Hematopoietic multipotent progenitor cell treated with erythropoietin and hydrocortisone succinate and interleukin-3 and kit ligand, for 6 days (in vitro differentiated cells): Measurements from ENCODE around the gene NHEJ1.
"Not testable (repeated sequence)": the region's sequence is repeated elsewhere in the genome, so short reads cannot be mapped to it uniquely, and the experiment has no call there.

Experiments used
- DNase-seq: peaks from one replicate; pipeline ENCODE4 v3.0.0-alpha.2; 2015

Gene NHEJ1

GRCh38 chr2:219160186-219161017, at the start of gene NHEJ1:
Gene NHEJ1, minus strand, starts transcription at chr2:219160815. Its CDS starts 2,453 bp downstream, at chr2:219158362.
- DNase-seq = peak; percentile 97

DNA sequence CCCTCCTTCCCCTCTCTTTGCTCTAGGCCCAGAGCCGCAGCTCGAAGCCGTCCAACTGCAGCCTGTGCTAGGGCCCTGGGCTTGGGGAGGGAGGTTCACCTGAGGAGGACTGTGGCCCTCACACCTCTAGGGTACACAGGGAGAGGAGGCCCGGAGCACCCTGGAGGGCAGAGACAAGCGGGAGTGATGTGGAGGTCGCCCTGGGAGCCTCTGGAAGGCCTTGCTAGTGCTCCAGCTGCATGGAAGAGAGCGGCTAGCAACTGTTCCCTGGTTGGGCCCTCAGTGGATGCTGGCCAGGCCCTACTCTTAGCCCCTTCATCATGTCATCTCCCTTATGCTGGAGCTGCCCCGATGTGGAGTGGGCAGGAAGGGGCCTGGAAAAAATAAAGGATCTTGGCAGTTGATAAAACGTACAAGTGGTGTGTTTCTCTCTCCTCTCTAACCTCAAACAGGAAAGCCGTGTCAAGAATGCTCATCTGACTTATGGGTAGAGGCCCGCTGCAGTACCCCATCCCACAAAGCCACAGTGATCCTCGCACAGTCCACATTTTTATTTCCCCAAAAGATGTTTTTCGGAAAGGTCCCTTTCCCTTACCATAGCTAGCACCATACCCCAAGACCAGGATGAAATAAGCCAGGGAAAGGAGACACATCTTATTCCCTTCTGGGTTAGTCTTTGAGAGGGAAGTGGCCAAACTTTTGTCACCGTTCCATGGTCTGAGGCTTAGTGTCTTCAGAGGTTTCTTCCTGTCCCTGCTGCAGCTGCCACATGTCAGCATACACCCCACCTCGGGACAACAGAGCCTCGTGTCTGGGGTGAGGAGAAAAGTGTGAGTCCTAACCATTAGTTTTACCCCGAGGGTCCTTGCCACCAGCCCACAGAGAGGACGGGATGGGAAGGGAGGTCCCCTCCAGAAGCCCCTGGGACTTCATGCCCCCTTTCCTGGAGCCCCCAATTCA, 48.9 kb upstream of the NHEJ1 start:
- peak; percentile 49 for DNase-seq

GRCh38 chr2:219207884-219208740, 47.5 kb upstream of the NHEJ1 start:
- peak; percentile 31 for DNase-seq

GRCh38 chr2:219207134-219207883, 46.7 kb upstream of the NHEJ1 start:
- no peak for DNase-seq

DNA sequence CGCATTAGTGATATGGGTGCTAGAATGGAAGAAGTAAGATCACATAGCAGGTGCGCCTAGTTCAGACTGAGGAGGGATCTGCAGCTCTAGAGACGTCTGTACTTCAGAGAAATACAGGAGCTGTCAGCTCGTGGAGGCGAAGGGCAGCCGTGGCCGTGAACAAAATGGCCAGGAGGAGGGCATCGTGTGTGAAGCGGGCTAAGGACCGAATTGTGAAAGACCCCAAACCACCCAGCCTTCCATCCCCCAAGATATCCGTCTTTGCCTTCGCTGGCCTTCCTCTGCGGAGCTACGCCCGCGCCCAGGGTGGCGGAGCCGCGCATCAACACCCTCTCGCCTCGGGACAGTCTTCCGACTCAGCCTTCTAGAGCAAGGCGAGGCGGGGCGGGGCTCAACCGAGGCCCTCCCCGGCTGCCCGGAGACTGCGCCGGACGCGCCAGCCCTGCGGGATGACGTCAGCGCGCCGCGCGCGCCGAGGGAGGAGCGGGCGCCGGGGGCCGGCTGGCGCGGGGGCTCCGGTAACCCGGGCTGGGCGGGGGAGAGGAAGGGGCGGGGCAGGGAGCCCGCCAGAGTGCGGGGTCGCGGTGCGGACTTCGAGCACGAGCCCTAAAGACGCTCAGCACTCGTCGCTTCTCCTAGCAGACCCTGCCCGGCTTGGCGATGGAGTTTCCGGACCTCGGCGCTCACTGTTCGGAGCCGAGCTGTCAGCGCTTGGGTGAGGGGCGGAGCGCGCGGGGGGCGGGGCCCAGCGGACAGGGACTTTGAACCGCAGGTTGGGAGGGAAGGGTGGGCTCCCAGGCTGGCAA, 45.9 kb upstream of the NHEJ1 start, which contains the start of gene ZFAND2B:
Gene ZFAND2B, plus strand, starts transcription at position 455 of the 806 bp plus-strand sequence. Its CDS starts 206 bp downstream, at position 661.
- DNase-seq = peak; percentile 97

GRCh38 chr2:219205981-219206327, 45.3 kb upstream of the NHEJ1 start:
- DNase-seq = no peak

DNA sequence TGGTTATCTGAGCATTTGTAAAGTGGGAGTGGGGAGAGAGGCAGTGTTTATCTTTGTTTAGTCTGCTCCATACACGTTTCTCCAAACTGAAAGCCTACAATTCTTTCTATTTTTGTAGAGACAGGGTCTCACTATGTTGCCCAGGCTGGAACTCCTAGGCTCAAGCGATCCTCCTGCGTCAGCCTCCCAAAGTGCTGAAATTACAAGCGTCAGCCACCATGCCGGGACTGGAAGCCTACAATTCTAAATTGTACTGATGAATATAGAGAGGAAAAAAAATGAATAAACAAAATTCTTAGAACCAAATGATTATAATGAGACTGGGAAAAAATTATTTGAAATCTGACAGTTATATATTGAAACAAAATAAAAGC, 44.5 kb upstream of the NHEJ1 start:
- peak; percentile 0 for DNase-seq

DNA sequence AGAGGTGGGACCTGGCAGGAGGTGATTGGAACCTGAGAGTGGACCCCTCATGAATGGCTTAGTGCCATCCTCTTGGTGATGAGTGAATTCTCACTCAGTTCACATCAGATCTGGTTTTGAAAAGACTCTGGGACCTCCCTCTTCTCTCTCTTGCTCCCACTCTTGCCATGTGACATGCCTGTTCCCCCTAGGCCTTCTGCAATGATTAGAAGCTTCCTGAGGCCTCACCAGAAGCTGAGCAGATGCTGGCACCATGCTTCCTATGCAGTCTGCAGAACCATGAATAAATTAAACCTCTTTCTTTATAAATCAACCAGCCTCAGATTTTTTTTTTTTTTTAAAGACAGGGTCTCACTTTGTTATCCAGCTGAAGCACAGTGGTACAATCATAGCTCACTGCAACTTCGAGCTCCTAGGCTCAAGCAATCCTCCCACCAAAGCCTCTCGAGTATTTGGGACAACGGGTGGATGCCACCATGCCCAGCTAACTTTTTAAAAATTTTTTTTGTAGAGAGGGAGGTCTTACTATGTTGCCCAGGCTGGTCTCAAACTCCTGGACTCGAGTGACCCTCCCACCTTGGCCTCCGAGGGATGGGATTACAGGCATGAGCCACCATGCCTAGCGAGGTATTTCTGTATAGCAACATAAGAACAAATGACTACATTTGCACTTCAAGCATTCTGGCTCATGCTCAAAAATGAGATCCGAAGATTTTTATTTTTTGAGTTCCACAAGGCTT, 44.0 kb upstream of the NHEJ1 start:
- peak; percentile 3 for DNase-seq

- DNase-seq = not testable (repeated sequence)
These were observed 40.7 kb upstream of the NHEJ1 start for GRCh38 chr2:219201331-219201730.

- peak; percentile 0 for DNase-seq
These were observed 40.1 kb upstream of the NHEJ1 start for GRCh38 chr2:219200502-219201326.

DNA sequence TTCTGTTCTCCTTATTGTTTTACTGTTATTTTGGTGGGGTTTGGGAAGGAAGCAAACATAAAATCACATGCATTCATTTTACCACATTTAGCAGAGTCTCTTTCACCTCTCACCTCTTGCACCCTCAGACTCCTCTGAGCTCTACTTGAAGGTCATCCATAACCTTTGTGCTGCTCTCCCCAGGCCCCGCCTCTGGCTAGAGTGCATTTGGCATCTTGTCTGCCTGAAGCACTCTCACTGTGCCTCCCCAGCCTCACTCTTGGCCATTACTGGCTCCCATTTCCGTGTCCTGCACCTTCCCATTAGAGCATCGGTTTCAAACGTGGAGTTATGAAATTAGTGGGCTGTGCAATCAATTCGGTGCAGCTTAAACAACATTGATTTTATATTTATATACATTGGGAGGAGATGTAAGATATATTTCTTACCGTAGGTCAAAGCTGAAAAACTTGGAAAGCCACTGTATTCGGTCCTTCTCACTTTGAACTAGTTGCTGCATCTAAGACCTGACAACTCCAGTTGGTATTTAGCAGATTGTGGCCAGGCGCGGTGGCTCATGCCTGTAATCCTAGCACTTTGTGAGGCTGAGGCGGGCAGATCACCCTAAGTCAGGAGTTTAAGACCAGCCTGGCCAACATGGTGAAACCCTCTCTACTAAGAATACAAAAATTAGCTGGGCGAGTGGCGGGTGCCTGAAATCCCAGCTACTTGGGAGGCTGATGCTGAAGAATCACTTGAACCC, 39.0 kb upstream of the NHEJ1 start:
- peak; percentile 0 for DNase-seq

DNA sequence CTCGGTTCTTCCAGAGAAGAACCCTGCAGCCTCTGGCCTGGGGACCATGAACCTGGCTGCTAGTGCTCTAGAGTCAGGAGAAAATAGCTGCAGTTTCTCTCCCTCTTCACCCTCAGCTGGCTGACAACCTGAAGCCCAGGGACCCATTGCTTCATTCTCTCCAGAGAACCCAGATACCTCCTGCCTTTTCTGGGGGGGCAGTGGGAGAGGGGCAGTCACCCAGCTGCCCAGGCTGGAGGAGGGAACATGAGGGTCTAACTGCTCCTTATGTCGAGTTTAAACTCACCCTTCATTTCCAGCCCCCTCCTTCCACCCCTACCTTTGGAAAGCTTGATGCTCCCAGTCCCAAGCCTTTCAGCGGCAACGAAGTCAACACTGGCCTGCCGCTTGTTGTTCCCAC, 38.4 kb upstream of the NHEJ1 start:
- no peak for DNase-seq

DNA sequence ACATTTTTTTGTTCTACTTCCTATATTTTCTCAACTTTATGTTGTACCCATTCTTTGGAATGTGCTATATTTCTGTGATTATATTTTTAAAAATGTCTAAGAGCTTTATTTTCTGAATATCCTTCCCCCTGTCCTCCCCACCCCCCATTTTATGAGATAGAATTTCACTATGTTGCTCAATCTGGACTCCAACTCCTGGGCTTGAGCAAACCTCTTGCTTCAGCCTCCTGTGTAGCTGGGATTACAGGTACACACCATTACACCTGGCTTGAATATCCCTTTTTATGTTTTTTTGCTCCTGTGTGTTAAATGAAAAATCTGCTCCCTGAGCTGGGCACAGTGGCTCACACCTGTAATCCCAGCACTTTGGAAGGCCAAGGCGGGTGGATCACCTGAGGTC, 36.8 kb upstream of the NHEJ1 start:
- no peak for DNase-seq

GRCh38 chr2:219186754-219187456, 26.3 kb upstream of the NHEJ1 start:
- no peak for DNase-seq

GRCh38 chr2:219184121-219184520, 23.5 kb upstream of the NHEJ1 start:
- no peak for DNase-seq

GRCh38 chr2:219183151-219183772, 22.6 kb upstream of the NHEJ1 start:
- no peak for DNase-seq
